Right atrium auricular region (tissue), 2 donors: ENCODE data around the gene CACNA1C. TPM values are rescaled to one million over a fixed set of nuclear protein-coding genes. Genes with fewer than 3 reads are reported as not detected.

Experiments used
- DNase-seq: peaks from one replicate; pipeline ENCODE4 v3.0.0-alpha.2; 2019; ENCODE audit warnings: low spot score
- H3K27ac ChIP-seq, 2 donors: fragments of 200-600 bp; sonication (generic); 1 replicate in 1 of 2; 2 replicates in 1 of 2; pipeline ENCODE4 v1.5.1; 2016 to 2019
- H3K27me3 ChIP-seq, 2 donors: fragments of 200-600 bp; sonication (generic); one replicate each; pipeline versions ENCODE4 v1.5.1 to v1.6.0; 2017 to 2019
- H3K36me3 ChIP-seq: fragments of 200-600 bp; sonication (generic); one replicate; pipeline ENCODE4 v1.5.1; 2016
- H3K4me1 ChIP-seq, 2 donors: fragments of 200-600 bp; sonication (generic); one replicate each; pipeline versions ENCODE4 v1.5.1 to v1.6.0; 2017 to 2019
- H3K4me3 ChIP-seq, 2 donors: fragments of 200-600 bp; sonication (generic); 1 replicate in 1 of 2; 2 replicates in 1 of 2; pipeline ENCODE4 v1.5.1; 2017 to 2019; ENCODE audit warnings: mild to moderate bottlenecking in 1 of 2, moderate library complexity in 1 of 2
- H3K9me3 ChIP-seq, 2 donors: fragments of 200-600 bp; sonication (generic); one replicate each; pipeline ENCODE4 v1.5.1; 2019
- CTCF ChIP-seq, 2 donors: fragments of 200-600 bp; sonication (generic); IDR thresholded peaks; one replicate each; pipeline ENCODE4 v1.5.1; 2019; ENCODE audit warnings: antibody characterized with exemption in 2 of 2
- total RNA-seq, 2 donors: library from RNA; depleted of rRNA; stranded (reverse); fragments of >200 nt; gene quantifications; one replicate each; pipeline ENCODE4 v1.1.0, GENCODE V29; 2016

CACNA1C gene
- total RNA-seq, 2 donors from 2014 or later, result 83.1 to 93.6 TPM

- H3K27me3 ChIP-seq, result no peaks in the 10 kb centered on the region
- peaks cover 0 to 56% of the 10 kb centered on the region in 2 donors for H3K4me1 ChIP-seq
- no peak for TF ChIP-seq CTCF (IDR thresholded peaks at IDR 0.05)
- no peak overlapping the region for H3K4me3 ChIP-seq
- no peaks in the 10 kb centered on the region for H3K9me3 ChIP-seq
- peaks cover 6% of the 10 kb centered on the region for H3K36me3 ChIP-seq
- no peak for DNase-seq
- peak overlapping the region; percentile 31 to 42 for H3K27ac ChIP-seq
These were observed 253.9 kb downstream of the CACNA1C start for GRCh38 chr12:2306735-2307134.

GRCh38 chr12:2307550-2307949 lies 254.8 kb downstream of the CACNA1C start:
- TF ChIP-seq CTCF (IDR thresholded peaks at IDR 0.05), result no peak
- Histone ChIP-seq H3K9me3 (no peaks in the 10 kb centered on the region), H3K27ac (no peak overlapping the region), H3K27me3 (no peaks in the 10 kb centered on the region), H3K4me3 (no peak overlapping the region), H3K4me1 (peaks cover 0 to 48% of the 10 kb centered on the region in 2 donors), H3K36me3 (peaks cover 6% of the 10 kb centered on the region)
- no peak for DNase-seq

- TF ChIP-seq CTCF (IDR thresholded peaks at IDR 0.05), result no peak
- no peak for DNase-seq
- Histone ChIP-seq H3K4me3 (no peak overlapping the region), H3K36me3 (peaks cover 6% of the 10 kb centered on the region), H3K4me1 (peaks cover 0 to 27% of the 10 kb centered on the region in 2 donors), H3K27ac (no peak overlapping the region), H3K27me3 (no peaks in the 10 kb centered on the region), H3K9me3 (no peaks in the 10 kb centered on the region)
These were observed 256.9 kb downstream of the CACNA1C start for GRCh38 chr12:2309647-2310046.

- Histone ChIP-seq H3K4me3 (no peak overlapping the region), H3K27me3 (no peaks in the 10 kb centered on the region), H3K4me1 (peaks cover 0 to 15% of the 10 kb centered on the region in 2 donors), H3K9me3 (no peaks in the 10 kb centered on the region), H3K27ac (peak overlapping the region in 1 of 2 donors; percentile 13), H3K36me3 (peaks cover 6% of the 10 kb centered on the region)
- no peak for DNase-seq
- TF ChIP-seq CTCF (IDR thresholded peaks at IDR 0.05), result no peak
These were observed 258.4 kb downstream of the CACNA1C start for GRCh38 chr12:2311020-2311778.

GRCh38 chr12:2312175-2312574 lies 259.4 kb downstream of the CACNA1C start:
- H3K4me1 ChIP-seq, result peaks cover 0 to 7% of the 10 kb centered on the region in 2 donors
- H3K36me3 ChIP-seq, result peaks cover 6% of the 10 kb centered on the region
- H3K27ac ChIP-seq, result no peak overlapping the region

More at GRCh38 chr12:2312175-2312574, 259.4 kb downstream of the CACNA1C start:
- no peak overlapping the region for H3K4me3 ChIP-seq
- TF ChIP-seq CTCF (IDR thresholded peaks at IDR 0.05), result no peak
- no peaks in the 10 kb centered on the region for H3K9me3 ChIP-seq
- DNase-seq, result no peak
- H3K27me3 ChIP-seq, result no peaks in the 10 kb centered on the region
